GM19035 (cell line): Measurements from ENCODE around the gene RBMXL2.

Experiments used
- ATAC-seq: cut with Tn5 transposase; IDR thresholded peaks from one replicate; pipeline ENCODE4 v1.9.1; 2021; ENCODE audit not compliant: unreplicated experiment

Gene RBMXL2

GRCh38 chr11:7088921-7089320 lies at the start of gene RBMXL2:
Gene RBMXL2 (plus strand): TSS chr11:7088998. CDS start chr11:7089121, 123 bp downstream.
- no peak for ATAC-seq

GRCh38 chr11:7046474-7047175 lies 42.2 kb upstream of the RBMXL2 start:
- no peak for ATAC-seq

GRCh38 chr11:7050191-7050590 lies 38.6 kb upstream of the RBMXL2 start:
- ATAC-seq = peak; percentile 77

GRCh38 chr11:7056828-7057513 lies 31.8 kb upstream of the RBMXL2 start:
- ATAC-seq = peak; percentile 62

- no peak for ATAC-seq
Observed at GRCh38 chr11:7057641-7058040, 31.2 kb upstream of the RBMXL2 start.

GRCh38 chr11:7060868-7061267 lies 27.9 kb upstream of the RBMXL2 start:
- ATAC-seq = no peak

GRCh38 chr11:7062534-7062933 lies 26.3 kb upstream of the RBMXL2 start:
- ATAC-seq = no peak

- ATAC-seq = no peak
Observed at GRCh38 chr11:7072401-7073028, 16.3 kb upstream of the RBMXL2 start.

GRCh38 chr11:7077101-7077500 lies 11.7 kb upstream of the RBMXL2 start:
- no peak for ATAC-seq

- ATAC-seq = no peak
Observed at GRCh38 chr11:7079545-7080135, 9.2 kb upstream of the RBMXL2 start.

GRCh38 chr11:7080900-7081299 lies 7.9 kb upstream of the RBMXL2 start:
- ATAC-seq = no peak

- ATAC-seq = no peak
Observed at GRCh38 chr11:7081441-7081840, 7.4 kb upstream of the RBMXL2 start.

GRCh38 chr11:7089328-7090251 lies 792 bp downstream of the RBMXL2 start:
- no peak for ATAC-seq

GRCh38 chr11:7098235-7098832 lies 9.5 kb downstream of the RBMXL2 start:
- peak; percentile 86 for ATAC-seq

- no peak for ATAC-seq
Observed at GRCh38 chr11:7115780-7116179, 27.0 kb downstream of the RBMXL2 start.

GRCh38 chr11:7116370-7116769 lies 27.6 kb downstream of the RBMXL2 start:
- no peak for ATAC-seq

- ATAC-seq = no peak
Observed at GRCh38 chr11:7138051-7138450, 49.3 kb downstream of the RBMXL2 start.
